COR-L47 (cell line): ENCODE measurements around the gene HACD4.

Experiments
- DNase-seq: peaks from one replicate; lab custom pipeline; 2025; lab: John Stamatoyannopoulos, UW

Gene HACD4

GRCh38 chr9:21031091-21031807 lies at the start of gene HACD4:
HACD4 (minus strand) TSS chr9:21031640; CDS start chr9:21031590, 50 bp downstream.
- DNase-seq = peak; percentile 17

GRCh38 chr9:21080793-21081192 lies 49.4 kb upstream of the HACD4 start:
- no peak for DNase-seq

- DNase-seq = no peak
Observed at GRCh38 chr9:21078702-21079101, 47.3 kb upstream of the HACD4 start.

- DNase-seq = no peak
Observed at GRCh38 chr9:21077781-21078180, 46.3 kb upstream of the HACD4 start, which contains the start of gene IFNB1. IFNB1 (minus strand) TSS chr9:21077942; CDS start chr9:21077869, 73 bp downstream.

GRCh38 chr9:21075484-21075883 lies 44.0 kb upstream of the HACD4 start:
- no peak for DNase-seq

- no peak for DNase-seq
Observed at GRCh38 chr9:21070906-21071305, 39.5 kb upstream of the HACD4 start.

- no peak for DNase-seq
Observed at GRCh38 chr9:21070171-21070571, 38.7 kb upstream of the HACD4 start.

- no peak for DNase-seq
Observed at GRCh38 chr9:21060919-21061561, 29.6 kb upstream of the HACD4 start.

- DNase-seq = no peak
Observed at GRCh38 chr9:21056931-21057330, 25.5 kb upstream of the HACD4 start.

GRCh38 chr9:21053851-21054250 lies 22.4 kb upstream of the HACD4 start:
- DNase-seq = no peak

GRCh38 chr9:21047281-21047691 lies 15.8 kb upstream of the HACD4 start:
- DNase-seq = no peak

GRCh38 chr9:21043841-21044240 lies 12.4 kb upstream of the HACD4 start:
- no peak for DNase-seq

GRCh38 chr9:21042466-21042865 lies 11.0 kb upstream of the HACD4 start:
- no peak for DNase-seq

GRCh38 chr9:21039302-21039701 lies 7.9 kb upstream of the HACD4 start:
- DNase-seq = no peak

- DNase-seq = no peak
Observed at GRCh38 chr9:21037278-21037677, 5.8 kb upstream of the HACD4 start.

- DNase-seq = no peak
Observed at GRCh38 chr9:21031808-21032183, 356 bp upstream of the HACD4 start.

GRCh38 chr9:21030389-21031035 lies 928 bp downstream of the HACD4 start:
- no peak for DNase-seq

- DNase-seq = no peak
Observed at GRCh38 chr9:21029661-21030060, 1.8 kb downstream of the HACD4 start.

- DNase-seq = no peak
Observed at GRCh38 chr9:21028466-21028865, 3.0 kb downstream of the HACD4 start.

- DNase-seq = no peak
Observed at GRCh38 chr9:21027295-21027694, 4.1 kb downstream of the HACD4 start.

- no peak for DNase-seq
Observed at GRCh38 chr9:21023861-21024260, 7.6 kb downstream of the HACD4 start.

GRCh38 chr9:21018177-21018576 lies 13.3 kb downstream of the HACD4 start:
- DNase-seq = no peak
